Tibial artery (tissue), 4 donors: ENCODE measurements around the gene NKX1-1.

Source experiments
- DNase-seq, 2 donors: peaks; one replicate each; pipeline ENCODE4 v3.0.0-alpha.2; 2019
- H3K27ac ChIP-seq, 2 donors: fragments of 200-600 bp; sonication (generic) in 1 of 2; 1 replicate in 1 of 2; 2 replicates in 1 of 2; pipeline ENCODE4 v1.5.1; 2018 to 2019; ENCODE audit warnings: mild to moderate bottlenecking in 1 of 2
- H3K27me3 ChIP-seq, 2 donors: fragments of 200-600 bp; sonication (generic) in 1 of 2; one replicate each; pipeline versions ENCODE4 v1.5.1 to v1.6.0; 2016 to 2019
- H3K36me3 ChIP-seq, 3 donors: fragments of 200-600 bp; sonication (generic) in 2 of 3; one replicate each; pipeline ENCODE4 v1.5.1; 2016 to 2019; ENCODE audit warnings: mild to moderate bottlenecking in 2 of 3
- H3K4me1 ChIP-seq, 4 donors: fragments of 200-600 bp; sonication (generic) in 2 of 4; 1 replicate in 3 of 4; 2 replicates in 1 of 4; pipeline ENCODE4 v1.5.1; 2016 to 2019
- H3K4me3 ChIP-seq, 2 donors: fragments of 200-600 bp; sonication (generic) in 1 of 2; 1 replicate in 1 of 2; 2 replicates in 1 of 2; pipeline ENCODE4 v1.5.1; 2018 to 2019; ENCODE audit warnings: mild to moderate bottlenecking in 2 of 2
- H3K9me3 ChIP-seq, 3 donors: fragments of 200-600 bp; sonication (generic) in 1 of 3; one replicate each; pipeline ENCODE4 v1.5.1; 2016 to 2019
- CTCF ChIP-seq, 2 experiments: fragments of 200-600 bp in 1 of 2; fragments of 450-650 bp in 1 of 2; IDR thresholded peaks; one replicate each; pipeline ENCODE4 v1.5.1; 2017 to 2019; ENCODE audit warnings: antibody characterized with exemption in 2 of 2, mild to moderate bottlenecking in 1 of 2, moderate library complexity in 1 of 2
- intact Hi-C: fragments of 100-400 bp; cut with DNase I; formaldehyde crosslinking; loops from one replicate; pipeline ENCODE4 v1.15.0; 2023; ENCODE audit warnings: low total_unique reads

The NKX1-1 gene

GRCh38 chr4:1411436-1412375 lies 5.5 kb upstream of the NKX1-1 start:
- H3K27ac ChIP-seq = no peak overlapping the region
- H3K36me3 ChIP-seq = no peaks in the 10 kb centered on the region
- H3K27me3 ChIP-seq = peaks cover 0 to 97% of the 10 kb centered on the region in 2 donors
- no peaks in the 10 kb centered on the region for H3K9me3 ChIP-seq
- no peak for TF ChIP-seq CTCF (IDR thresholded peaks at IDR 0.05)
- DNase-seq = no peak
- H3K4me1 ChIP-seq = peaks cover 0 to 19% (median 10%) of the 10 kb centered on the region in 4 donors
- intact Hi-C loops = no loop called here
- H3K4me3 ChIP-seq = no peak overlapping the region

- H3K27me3 ChIP-seq = peaks cover 0 to 97% of the 10 kb centered on the region in 2 donors
These were observed 4.5 kb upstream of the NKX1-1 start for GRCh38 chr4:1410491-1411325.

GRCh38 chr4:1409491-1410425 lies 3.5 kb upstream of the NKX1-1 start:
- no peaks in the 10 kb centered on the region for H3K36me3 ChIP-seq
- H3K27ac ChIP-seq = no peak overlapping the region
- H3K27me3 ChIP-seq = peaks cover 0 to 97% of the 10 kb centered on the region in 2 donors
- no peak overlapping the region for H3K4me3 ChIP-seq
- DNase-seq = peak in 1 of 2 donors; percentile 54
- TF ChIP-seq CTCF (IDR thresholded peaks at IDR 0.05) = no peak
- intact Hi-C loops = no loop called here
- no peaks in the 10 kb centered on the region for H3K9me3 ChIP-seq
- H3K4me1 ChIP-seq = peaks cover 0 to 38% (median 28%) of the 10 kb centered on the region in 4 donors

More at GRCh38 chr4:1410491-1411325, 4.5 kb upstream of the NKX1-1 start:
- H3K4me3 ChIP-seq = no peak overlapping the region
- H3K4me1 ChIP-seq = peaks cover 0 to 29% (median 20%) of the 10 kb centered on the region in 4 donors
- TF ChIP-seq CTCF (IDR thresholded peaks at IDR 0.05) = no peak
- intact Hi-C loops = no loop called here
- no peaks in the 10 kb centered on the region for H3K9me3 ChIP-seq
- DNase-seq = peak in 1 of 2 donors; percentile 60
- H3K36me3 ChIP-seq = no peaks in the 10 kb centered on the region
- no peak overlapping the region for H3K27ac ChIP-seq

- intact Hi-C loops = no loop called here
- Histone ChIP-seq H3K4me3 (no peak overlapping the region), H3K9me3 (no peaks in the 10 kb centered on the region), H3K27ac (no peak overlapping the region), H3K4me1 (peaks cover 0 to 45% (median 35%) of the 10 kb centered on the region in 4 donors), H3K36me3 (no peaks in the 10 kb centered on the region), H3K27me3 (peaks cover 0 to 100% of the 10 kb centered on the region in 2 donors)
- peak in 1 of 2 donors; percentile 41 for DNase-seq
- TF ChIP-seq CTCF (IDR thresholded peaks at IDR 0.05) = no peak
These were observed 2.8 kb upstream of the NKX1-1 start for GRCh38 chr4:1409079-1409478.

DNA sequence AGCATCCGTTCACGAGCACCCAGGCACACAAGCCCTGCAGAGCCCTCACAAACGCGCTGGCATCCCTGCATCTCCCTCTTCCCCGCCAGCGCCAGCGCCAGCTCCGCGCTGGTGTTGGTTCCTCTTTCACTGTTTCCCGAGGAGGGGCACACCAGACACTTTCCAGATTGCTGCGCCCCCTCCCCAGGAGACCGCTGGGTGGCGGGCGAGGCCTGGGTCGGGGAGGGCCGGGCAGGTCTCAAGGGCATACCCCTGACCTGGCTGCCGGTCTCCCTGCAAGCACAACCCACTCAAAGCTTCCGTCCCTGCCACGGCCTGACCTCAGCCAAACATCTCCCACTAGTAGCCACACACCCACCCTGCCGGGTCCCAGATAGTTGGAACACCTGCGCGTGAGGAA lies 2.2 kb upstream of the NKX1-1 start:
- no peaks in the 10 kb centered on the region for H3K36me3 ChIP-seq
- no peaks in the 10 kb centered on the region for H3K9me3 ChIP-seq
- no peak for DNase-seq
- intact Hi-C loops = no loop called here
- H3K4me1 ChIP-seq = peaks cover 0 to 45% (median 41%) of the 10 kb centered on the region in 4 donors
- no peak overlapping the region for H3K4me3 ChIP-seq
- H3K27me3 ChIP-seq = peaks cover 0 to 100% of the 10 kb centered on the region in 2 donors
- no peak overlapping the region for H3K27ac ChIP-seq
- TF ChIP-seq CTCF (IDR thresholded peaks at IDR 0.05) = no peak
